ENCODE measurements around the gene GID8. TPM values are rescaled to one million over a fixed set of nuclear protein-coding genes. Genes with fewer than 3 reads are reported as not detected.
A peak's percentile ranks its signal among the peaks of the same experiment; 100 is the strongest.

The GID8 gene
- total and polyA plus RNA-seq, 7 donors = 17.4 to 36.5 (median 25.9) TPM

DNA sequence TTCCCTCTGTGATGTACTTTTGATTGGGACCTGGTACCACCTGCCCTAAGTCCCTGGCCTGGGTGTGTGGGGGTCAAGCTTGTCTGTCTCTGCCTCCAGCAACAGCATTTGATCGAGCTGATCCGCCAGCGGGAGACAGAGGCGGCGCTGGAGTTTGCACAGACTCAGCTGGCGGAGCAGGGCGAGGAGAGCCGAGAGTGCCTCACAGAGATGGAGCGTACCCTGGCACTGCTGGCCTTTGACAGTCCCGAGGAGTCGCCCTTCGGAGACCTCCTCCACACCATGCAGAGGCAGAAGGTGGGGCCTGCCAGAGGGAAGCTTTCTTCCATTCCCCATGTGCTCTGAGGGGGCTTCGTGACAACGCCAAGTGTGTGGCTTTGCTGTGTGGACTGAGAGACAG is 5.4 kb downstream of the GID8 start:
- Histone ChIP-seq H3K4me3 (no peak overlapping the region), H3K27ac (peak overlapping the region in 1 of 4 donors; percentile 63), H3K27me3 (no peaks in the 10 kb centered on the region), H3K4me1 (peaks cover 0 to 54% (median 36%) of the 10 kb centered on the region in 4 donors), H3K9me3 (no peaks in the 10 kb centered on the region), H3K36me3 (peaks cover 35 to 70% (median 46%) of the 10 kb centered on the region in 4 donors)
- DNase-seq = peak; percentile 49
- TF ChIP-seq, protein P1, sequence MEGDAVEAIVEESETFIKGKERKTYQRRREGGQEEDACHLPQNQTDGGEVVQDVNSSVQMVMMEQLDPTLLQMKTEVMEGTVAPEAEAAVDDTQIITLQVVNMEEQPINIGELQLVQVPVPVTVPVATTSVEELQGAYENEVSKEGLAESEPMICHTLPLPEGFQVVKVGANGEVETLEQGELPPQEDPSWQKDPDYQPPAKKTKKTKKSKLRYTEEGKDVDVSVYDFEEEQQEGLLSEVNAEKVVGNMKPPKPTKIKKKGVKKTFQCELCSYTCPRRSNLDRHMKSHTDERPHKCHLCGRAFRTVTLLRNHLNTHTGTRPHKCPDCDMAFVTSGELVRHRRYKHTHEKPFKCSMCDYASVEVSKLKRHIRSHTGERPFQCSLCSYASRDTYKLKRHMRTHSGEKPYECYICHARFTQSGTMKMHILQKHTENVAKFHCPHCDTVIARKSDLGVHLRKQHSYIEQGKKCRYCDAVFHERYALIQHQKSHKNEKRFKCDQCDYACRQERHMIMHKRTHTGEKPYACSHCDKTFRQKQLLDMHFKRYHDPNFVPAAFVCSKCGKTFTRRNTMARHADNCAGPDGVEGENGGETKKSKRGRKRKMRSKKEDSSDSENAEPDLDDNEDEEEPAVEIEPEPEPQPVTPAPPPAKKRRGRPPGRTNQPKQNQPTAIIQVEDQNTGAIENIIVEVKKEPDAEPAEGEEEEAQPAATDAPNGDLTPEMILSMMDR (IDR thresholded peaks at IDR 0.05) = no peak
- no peak for TF ChIP-seq EP300 (IDR thresholded peaks at IDR 0.05)
- TF ChIP-seq POLR2AphosphoS5 (IDR thresholded peaks at IDR 0.05) = no peak
- TF ChIP-seq POLR2A (IDR thresholded peaks at IDR 0.05) = no peak
- intact Hi-C loops (cut with DNase I) = no loop called here
- WGBS, 2 donors = 95 to 97% methylated on average over 14 of the region's 14 CpGs

DNA sequence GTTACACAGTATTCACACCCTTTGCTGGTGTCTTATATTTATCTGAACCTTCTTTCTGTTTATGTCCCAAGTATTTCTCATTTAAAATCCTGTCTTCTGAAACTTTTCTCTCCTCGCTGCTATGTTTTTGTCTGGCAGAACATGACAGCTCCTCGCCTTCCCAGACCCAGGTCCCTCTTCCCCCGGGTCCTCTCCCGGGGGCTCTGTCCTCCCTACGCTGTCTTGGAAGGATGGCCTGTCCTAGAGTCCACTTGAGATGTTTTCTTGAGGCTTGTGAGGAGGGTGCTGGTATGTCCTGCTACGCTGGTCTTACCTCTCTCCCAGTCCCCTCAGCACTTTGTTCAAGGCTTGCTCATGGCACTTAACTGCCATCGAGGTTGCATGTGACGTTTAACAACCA is 6.2 kb downstream of the GID8 start:
- no peaks in the 10 kb centered on the region for H3K9me3 ChIP-seq
- H3K27me3 ChIP-seq = no peaks in the 10 kb centered on the region
- H3K4me1 ChIP-seq = peaks cover 0 to 47% (median 29%) of the 10 kb centered on the region in 4 donors
- peak overlapping the region in 3 of 4 donors; percentile 51 to 63 (median 63) for H3K27ac ChIP-seq
- WGBS, 2 donors = 91 to 92% methylated on average over 8 of the region's 8 CpGs
- H3K4me3 ChIP-seq = no peak overlapping the region
- TF ChIP-seq, protein P1 (IDR thresholded peaks at IDR 0.05) = no peak
- TF ChIP-seq EP300 (IDR thresholded peaks at IDR 0.05) = no peak
- peaks cover 36 to 78% (median 46%) of the 10 kb centered on the region in 4 donors for H3K36me3 ChIP-seq
- no peak for DNase-seq
- intact Hi-C loops (cut with DNase I) = no loop called here

DNA sequence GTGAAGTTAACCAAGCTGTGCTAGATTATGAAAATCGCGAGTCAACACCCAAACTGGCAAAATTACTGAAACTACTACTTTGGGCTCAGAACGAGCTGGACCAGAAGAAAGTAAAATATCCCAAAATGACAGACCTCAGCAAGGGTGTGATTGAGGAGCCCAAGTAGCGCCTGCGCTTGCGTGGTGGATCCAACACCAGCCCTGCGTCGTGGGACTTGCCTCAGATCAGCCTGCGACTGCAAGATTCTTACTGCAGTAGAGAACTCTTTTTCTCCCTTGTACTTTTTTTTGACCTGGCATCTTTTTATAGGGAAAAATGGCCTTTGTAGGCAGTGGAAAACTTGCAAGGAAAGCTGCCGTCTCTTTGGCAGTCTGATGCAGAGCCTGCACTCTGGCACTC is 6.8 kb downstream of the GID8 start:
- peak overlapping the region in 3 of 4 donors; percentile 51 to 63 (median 63) for H3K27ac ChIP-seq
- no peaks in the 10 kb centered on the region for H3K27me3 ChIP-seq
- peaks cover 36 to 83% (median 48%) of the 10 kb centered on the region in 4 donors for H3K36me3 ChIP-seq
- intact Hi-C loops (cut with DNase I) = no loop called here
- no peak for DNase-seq
- no peak overlapping the region for H3K4me3 ChIP-seq
- no peaks in the 10 kb centered on the region for H3K9me3 ChIP-seq
- H3K4me1 ChIP-seq = peaks cover 0 to 42% (median 24%) of the 10 kb centered on the region in 4 donors
- TF ChIP-seq POLR2AphosphoS5 (IDR thresholded peaks at IDR 0.05) (no peak), EP300 (IDR thresholded peaks at IDR 0.05) (no peak), POLR2A (IDR thresholded peaks at IDR 0.05) (no peak)
- TF ChIP-seq, protein P1 (IDR thresholded peaks at IDR 0.05) = no peak
- WGBS, 2 donors = 91 to 95% methylated on average over 10 of the region's 10 CpGs

DNA sequence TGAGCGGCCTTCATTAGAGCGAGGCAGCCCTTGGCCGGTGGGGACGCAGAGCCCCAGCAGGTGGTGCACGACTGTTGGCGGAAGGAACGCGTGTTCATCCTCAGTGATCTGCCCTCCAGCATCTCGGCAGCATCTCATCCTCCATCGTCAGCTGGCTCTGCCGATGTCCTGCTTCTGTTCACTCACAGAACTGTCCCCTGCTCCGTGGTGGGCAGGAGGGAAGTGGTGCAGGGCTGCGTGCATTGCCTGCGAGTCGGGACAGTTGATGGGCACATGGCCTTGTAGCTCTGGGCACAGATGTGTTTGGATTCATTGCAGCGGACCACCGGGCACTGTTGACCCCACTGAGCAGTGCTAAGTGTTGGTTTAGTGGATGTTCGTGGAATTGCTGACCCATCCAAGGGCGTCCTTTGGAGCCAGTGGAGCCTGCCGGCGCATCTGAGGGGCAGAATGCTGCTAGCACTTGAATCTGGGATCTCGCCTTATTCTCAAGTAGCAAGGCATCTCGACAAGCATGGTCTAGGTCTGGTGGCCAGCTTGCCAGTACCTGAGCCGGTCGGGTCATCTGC is 7.9 kb downstream of the GID8 start:
- Histone ChIP-seq H3K36me3 (peaks cover 43 to 94% (median 56%) of the 10 kb centered on the region in 4 donors), H3K4me3 (no peak overlapping the region), H3K27me3 (no peaks in the 10 kb centered on the region), H3K27ac (peak overlapping the region in 3 of 4 donors; percentile 7 to 63 (median 51)), H3K4me1 (peaks cover 0 to 31% (median 19%) of the 10 kb centered on the region in 4 donors), H3K9me3 (no peaks in the 10 kb centered on the region)
- intact Hi-C loops (cut with DNase I) = no loop called here
- 91 to 94% methylated on average over 25 of the region's 25 CpGs for WGBS, 2 donors
- no peak for DNase-seq
- TF ChIP-seq, protein P1 (IDR thresholded peaks at IDR 0.05) = no peak
- TF ChIP-seq POLR2AphosphoS5 (IDR thresholded peaks at IDR 0.05) = no peak
- no peak for TF ChIP-seq POLR2A (IDR thresholded peaks at IDR 0.05)
- no peak for TF ChIP-seq EP300 (IDR thresholded peaks at IDR 0.05)

DNA sequence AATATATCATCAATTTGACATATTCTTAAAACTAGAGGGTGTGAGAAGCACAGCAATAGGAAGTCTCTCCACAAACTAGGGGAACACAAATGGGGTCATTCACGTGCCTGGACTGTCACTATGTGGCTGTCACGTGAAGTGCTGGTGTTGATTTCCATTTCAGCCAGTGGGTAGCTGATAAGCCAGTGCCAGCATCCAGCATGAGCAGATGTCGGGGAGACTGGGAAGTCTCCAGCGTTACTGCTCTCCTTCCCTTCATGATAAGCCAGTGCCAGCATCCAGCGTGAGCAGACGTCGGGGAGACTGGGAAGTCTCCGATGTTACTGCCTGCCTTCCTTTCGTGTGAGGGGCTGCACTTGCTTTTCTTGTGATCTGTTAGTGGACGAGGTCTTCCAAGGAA is 9.0 kb downstream of the GID8 start:
- no peaks in the 10 kb centered on the region for H3K27me3 ChIP-seq
- H3K9me3 ChIP-seq = no peaks in the 10 kb centered on the region
- no peak overlapping the region for H3K4me3 ChIP-seq
- DNase-seq = no peak
- 87 to 90% methylated on average over 10 of the region's 10 CpGs for WGBS, 2 donors
- intact Hi-C loops (cut with DNase I) = no loop called here
- H3K27ac ChIP-seq = peak overlapping the region in 1 of 4 donors; percentile 0
- H3K4me1 ChIP-seq = peaks cover 0 to 23% (median 10%) of the 10 kb centered on the region in 4 donors
- TF ChIP-seq, protein P1 (IDR thresholded peaks at IDR 0.05) = no peak
- TF ChIP-seq POLR2A (IDR thresholded peaks at IDR 0.05) (no peak), EP300 (IDR thresholded peaks at IDR 0.05) (no peak), POLR2AphosphoS5 (IDR thresholded peaks at IDR 0.05) (no peak)
- peaks cover 43 to 89% (median 56%) of the 10 kb centered on the region in 4 donors for H3K36me3 ChIP-seq
